ENCODE data around the gene HELT. TPM values are rescaled to one million over a fixed set of nuclear protein-coding genes. Genes with fewer than 3 reads are reported as not detected.

Gene HELT
- total and polyA plus RNA-seq, 4 donors, result not detected

GRCh38 chr4:185031611-185032010 is 13.3 kb downstream of the HELT start:
- no peak for TF ChIP-seq MAX (IDR thresholded peaks at IDR 0.05)
- TF ChIP-seq GABPA (IDR thresholded peaks at IDR 0.05 in 1 of 2, conservative IDR thresholded peaks at IDR 0.05 in 1 of 2), result no peak
- no peak for TF ChIP-seq JUND (IDR thresholded peaks at IDR 0.05)
- no peak for TF ChIP-seq NR2F2 (IDR thresholded peaks at IDR 0.05)
- TF ChIP-seq CTCF (IDR thresholded peaks at IDR 0.05; ENCODE audit: low read depth, low read length, missing input control), result no peak
- TF ChIP-seq FOXA1 (IDR thresholded peaks at IDR 0.05), result no peak
- TF ChIP-seq EGR1 (IDR thresholded peaks at IDR 0.05; ENCODE audit: low read depth in 2 of 2), result no peak
- no peak for TF ChIP-seq YY1 (IDR thresholded peaks at IDR 0.05)
- TF ChIP-seq RAD21 (IDR thresholded peaks at IDR 0.05), result no peak
- no peak for TF ChIP-seq RXRA (IDR thresholded peaks at IDR 0.05)
- no peak for TF ChIP-seq HNF4G (IDR thresholded peaks at IDR 0.05)
- TF ChIP-seq ATF3 (IDR thresholded peaks at IDR 0.05), result no peak
- no peak for TF ChIP-seq ZBTB33 (IDR thresholded peaks at IDR 0.05)
- TF ChIP-seq REST (IDR thresholded peaks at IDR 0.05), result no peak
- no peak for TF ChIP-seq HNF4A (conservative IDR thresholded peaks at IDR 0.05)
- no peak for TF ChIP-seq SP1 (IDR thresholded peaks at IDR 0.05)
- no peaks in the 10 kb centered on the region for H3K9me3 ChIP-seq (ENCODE audit: control insufficient read depth in 4 of 4, low read length in 3 of 4)
- 77% methylated on average over 6 of the region's 6 CpGs for WGBS

GRCh38 chr4:185033072-185033471 is 14.8 kb downstream of the HELT start:
- peaks cover 0 to 7% (median 4%) of the 10 kb centered on the region in 4 donors for H3K4me1 ChIP-seq (ENCODE audit: control insufficient read depth in 4 of 4, insufficient read depth in 4 of 4, low read length in 3 of 4)
- no peak overlapping the region for H3K4me3 ChIP-seq (ENCODE audit: low read depth in 1 of 3, low read length in 3 of 3)
- H3K9me3 ChIP-seq (ENCODE audit: control insufficient read depth in 4 of 4, low read length in 3 of 4), result no peaks in the 10 kb centered on the region
- H3K9ac ChIP-seq (ENCODE audit: low read depth in 1 of 2, low read length in 2 of 2), result no peak overlapping the region
- H3K27me3 ChIP-seq (ENCODE audit: control insufficient read depth in 4 of 4, insufficient read depth in 4 of 4, low read length in 3 of 4), result no peaks in the 10 kb centered on the region
- H3K36me3 ChIP-seq (ENCODE audit: control insufficient read depth in 4 of 4, insufficient read depth in 3 of 4, low read depth in 1 of 4, low read length in 3 of 4), result no peaks in the 10 kb centered on the region
- 88% methylated on average over 9 of the region's 9 CpGs for WGBS
- H3K27ac ChIP-seq (ENCODE audit: low read depth in 1 of 2, low read length in 2 of 2), result no peak overlapping the region
- DNase-seq (ENCODE audit: low spot score), result no peak
- TF ChIP-seq RAD21 (IDR thresholded peaks at IDR 0.05), result no peak
- no peak for TF ChIP-seq EGR1 (IDR thresholded peaks at IDR 0.05; ENCODE audit: low read depth in 2 of 2)
- no peak for TF ChIP-seq CTCF (IDR thresholded peaks at IDR 0.05; ENCODE audit: low read depth, low read length, missing input control)
- no peak for TF ChIP-seq RXRA (IDR thresholded peaks at IDR 0.05)
- TF ChIP-seq NR2F2 (IDR thresholded peaks at IDR 0.05), result no peak
- no peak for TF ChIP-seq ATF3 (IDR thresholded peaks at IDR 0.05)
- TF ChIP-seq REST (IDR thresholded peaks at IDR 0.05), result no peak
- no peak for TF ChIP-seq SP1 (IDR thresholded peaks at IDR 0.05)
- TF ChIP-seq FOXA1 (IDR thresholded peaks at IDR 0.05), result no peak
- TF ChIP-seq MAX (IDR thresholded peaks at IDR 0.05), result no peak

More at GRCh38 chr4:185031611-185032010, 13.3 kb downstream of the HELT start:
- Histone ChIP-seq H3K4me3 (ENCODE audit: low read depth in 1 of 3, low read length in 3 of 3) (no peak overlapping the region), H3K4me1 (ENCODE audit: control insufficient read depth in 4 of 4, insufficient read depth in 4 of 4, low read length in 3 of 4) (peaks cover 0 to 7% (median 4%) of the 10 kb centered on the region in 4 donors), H3K27me3 (ENCODE audit: control insufficient read depth in 4 of 4, insufficient read depth in 4 of 4, low read length in 3 of 4) (no peaks in the 10 kb centered on the region), H3K27ac (ENCODE audit: low read depth in 1 of 2, low read length in 2 of 2) (no peak overlapping the region), H3K9ac (ENCODE audit: low read depth in 1 of 2, low read length in 2 of 2) (no peak overlapping the region), H3K36me3 (ENCODE audit: control insufficient read depth in 4 of 4, insufficient read depth in 3 of 4, low read depth in 1 of 4, low read length in 3 of 4) (no peaks in the 10 kb centered on the region)
- DNase-seq (ENCODE audit: low spot score), result no peak
